ENCODE measurements around the gene PON2.

GRCh38 chr7:95394370-95394769 is 40.5 kb downstream of the PON2 start:
- TF ChIP-seq POLR2A (IDR thresholded peaks at IDR 0.05) (no peak), CTCF (IDR thresholded peaks at IDR 0.05) (no peak)
